Astrocyte (in vitro differentiated cells and primary cell): ENCODE results near the gene IGSF21.

Experiments
- CTCF ChIP-seq: IDR thresholded peaks from 2 replicates; pipeline ENCODE4 v1.5.1; 2011; ENCODE audit warnings: low read depth, mild to moderate bottlenecking, inconsistent platforms, low read length, moderate library complexity; ENCODE audit not compliant: insufficient read depth
- EZH2 ChIP-seq: IDR thresholded peaks from 2 replicates; pipeline ENCODE4 v1.6.1; 2012; ENCODE audit warnings: mild to moderate bottlenecking, low read length, inconsistent platforms; ENCODE audit not compliant: insufficient read depth

- TF ChIP-seq EZH2 (no peak), CTCF (no peak)
These were observed 158.0 kb downstream of the IGSF21 start for GRCh38 chr1:18265641-18266040.
